OCI-LY1 (cell line): ENCODE results near the gene TENM4.

Experiments used
- CTCF ChIP-seq: fragments of 200-600 bp; sonication (generic), shearing (Covaris generic); IDR thresholded peaks from 2 replicates; pipeline ENCODE4 v1.5.1; 2017; ENCODE audit warnings: mild to moderate bottlenecking, antibody characterized with exemption, low read length, moderate library complexity, mixed read lengths
- EZH2 ChIP-seq: fragments of 200-600 bp; sonication (generic), shearing (Covaris generic); IDR thresholded peaks from 2 replicates; pipeline ENCODE4 v1.8.0; 2017; ENCODE audit warnings: borderline replicate concordance, mixed run types, mild to moderate bottlenecking, antibody characterized with exemption, low read length, moderate library complexity, mixed read lengths

DNA sequence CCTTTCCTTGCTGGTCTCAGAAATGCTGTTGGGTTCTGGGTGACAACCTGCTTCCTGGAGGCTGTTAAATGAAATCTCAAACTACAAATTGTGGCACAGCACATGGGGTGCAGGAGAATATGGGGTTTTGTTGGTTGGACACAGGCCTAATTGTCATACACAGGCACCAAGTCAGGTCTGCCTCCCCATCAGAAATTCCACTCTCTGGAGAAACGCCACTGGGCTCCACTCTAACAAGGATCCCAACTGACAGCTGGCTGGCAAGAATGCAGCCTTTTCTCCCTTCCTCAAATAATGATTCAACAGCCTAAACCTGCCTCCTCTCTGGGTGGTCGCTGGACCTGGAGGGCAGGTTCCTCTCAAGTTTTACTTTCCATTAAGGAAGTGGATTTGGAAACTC lies 688.3 kb downstream of the TENM4 start:
- no peak for TF ChIP-seq CTCF
- no peak for TF ChIP-seq EZH2
